ENCODE data around the gene CDH20.

- TF ChIP-seq POLR2A (IDR thresholded peaks at IDR 0.05; ENCODE audit: low read depth, low read length) (no peak), POLR2AphosphoS5 (IDR thresholded peaks at IDR 0.05; ENCODE audit: low read depth, low read length) (no peak), SPI1 (IDR thresholded peaks at IDR 0.05; ENCODE audit: low read depth, low read length) (no peak), TAF1 (IDR thresholded peaks at IDR 0.05; ENCODE audit: low read depth, low read length) (no peak), PAX5 (IDR thresholded peaks at IDR 0.05; ENCODE audit: insufficient read depth, low read length, severe bottlenecking) (no peak)
Measured at GRCh38 chr18:61398961-61399705, 65.9 kb downstream of the CDH20 start.
